ENCODE results near the gene PRDM1.
A peak's percentile ranks its signal among the peaks of the same experiment; 100 is the strongest.

The PRDM1 gene

DNA sequence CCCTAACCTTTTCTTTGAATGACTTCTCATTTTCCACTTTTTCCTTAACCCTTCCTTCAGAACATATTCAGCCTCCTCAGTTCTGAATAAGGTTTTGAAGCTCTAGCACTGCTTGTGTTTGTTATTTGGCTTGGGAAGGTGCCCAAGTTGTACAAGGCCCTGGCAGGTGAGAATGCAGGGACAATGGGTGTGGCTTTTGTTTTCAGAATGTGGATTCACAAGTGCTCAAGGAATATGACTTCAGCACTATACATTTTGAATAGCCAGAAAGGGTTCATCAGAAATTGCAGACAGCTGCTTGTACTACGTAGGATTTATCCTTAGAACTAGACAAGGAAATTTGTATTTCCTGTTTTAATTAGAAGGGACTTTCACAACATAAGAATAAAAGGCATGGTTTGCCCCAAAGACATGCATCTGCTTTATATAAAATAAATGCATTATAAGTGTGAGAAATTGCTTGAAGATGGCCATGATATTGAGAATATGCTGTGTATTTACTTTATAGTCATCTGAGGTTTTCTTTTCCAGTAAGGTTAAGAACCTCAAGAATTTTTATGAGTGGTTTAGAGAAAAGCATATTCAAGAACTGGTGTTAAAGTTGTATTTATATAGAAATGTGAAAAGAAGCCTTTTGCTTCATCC, 29.3 kb upstream of the PRDM1 start:
- H3K4me3 ChIP-seq (ENCODE audit: low read depth, low read length) = no peak overlapping the region
- no peak for DNase-seq (ENCODE audit: low read depth)
- TF ChIP-seq, protein P1, sequence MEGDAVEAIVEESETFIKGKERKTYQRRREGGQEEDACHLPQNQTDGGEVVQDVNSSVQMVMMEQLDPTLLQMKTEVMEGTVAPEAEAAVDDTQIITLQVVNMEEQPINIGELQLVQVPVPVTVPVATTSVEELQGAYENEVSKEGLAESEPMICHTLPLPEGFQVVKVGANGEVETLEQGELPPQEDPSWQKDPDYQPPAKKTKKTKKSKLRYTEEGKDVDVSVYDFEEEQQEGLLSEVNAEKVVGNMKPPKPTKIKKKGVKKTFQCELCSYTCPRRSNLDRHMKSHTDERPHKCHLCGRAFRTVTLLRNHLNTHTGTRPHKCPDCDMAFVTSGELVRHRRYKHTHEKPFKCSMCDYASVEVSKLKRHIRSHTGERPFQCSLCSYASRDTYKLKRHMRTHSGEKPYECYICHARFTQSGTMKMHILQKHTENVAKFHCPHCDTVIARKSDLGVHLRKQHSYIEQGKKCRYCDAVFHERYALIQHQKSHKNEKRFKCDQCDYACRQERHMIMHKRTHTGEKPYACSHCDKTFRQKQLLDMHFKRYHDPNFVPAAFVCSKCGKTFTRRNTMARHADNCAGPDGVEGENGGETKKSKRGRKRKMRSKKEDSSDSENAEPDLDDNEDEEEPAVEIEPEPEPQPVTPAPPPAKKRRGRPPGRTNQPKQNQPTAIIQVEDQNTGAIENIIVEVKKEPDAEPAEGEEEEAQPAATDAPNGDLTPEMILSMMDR (conservative IDR thresholded peaks at IDR 0.05; ENCODE audit: low read depth, low read length) = no peak

DNA sequence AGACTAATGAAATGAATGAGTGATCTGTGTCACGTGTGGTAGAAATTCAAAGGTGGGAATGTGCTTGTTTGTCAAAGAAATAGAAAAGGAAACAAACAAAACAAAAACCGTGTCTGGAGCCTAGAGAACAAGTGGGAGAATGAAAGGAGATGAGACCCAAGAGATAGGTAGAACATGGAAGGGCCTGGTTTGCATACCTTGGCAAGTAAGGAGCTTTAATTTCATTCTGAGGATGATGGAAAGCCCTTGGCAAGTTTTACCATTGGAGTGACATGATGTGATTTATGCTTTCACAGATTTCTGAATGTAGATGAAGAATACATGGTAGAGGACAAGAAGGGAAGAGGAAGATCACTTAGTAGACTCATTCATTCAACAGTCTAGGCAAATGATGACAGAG, 26.8 kb upstream of the PRDM1 start:
- TF ChIP-seq, protein P1 (conservative IDR thresholded peaks at IDR 0.05; ENCODE audit: low read depth, low read length) = no peak
- no peak for DNase-seq (ENCODE audit: low read depth)
- H3K4me3 ChIP-seq (ENCODE audit: low read depth, low read length) = no peak overlapping the region

DNA sequence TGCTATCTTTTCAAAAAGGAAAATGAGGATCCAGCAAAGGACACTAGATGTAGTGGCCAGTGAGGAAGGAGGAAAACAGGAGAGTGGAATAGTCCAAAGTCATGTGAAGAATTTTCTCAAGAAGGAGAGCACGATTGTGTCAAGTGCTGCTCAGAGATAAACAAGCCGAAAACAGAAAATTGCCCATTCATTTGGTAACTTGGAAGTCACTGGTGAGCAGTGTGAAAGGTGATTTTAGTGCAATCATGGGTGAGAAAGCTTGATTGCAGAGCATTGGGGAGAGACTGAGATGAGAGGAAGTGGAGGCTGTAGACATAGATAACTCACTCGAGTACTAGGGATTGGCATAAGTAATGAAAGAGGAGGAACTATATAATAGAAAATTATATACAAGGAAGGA, 26.0 kb upstream of the PRDM1 start:
- H3K4me3 ChIP-seq (ENCODE audit: low read depth, low read length) = no peak overlapping the region
- DNase-seq (ENCODE audit: low read depth) = no peak
- TF ChIP-seq, protein P1 (conservative IDR thresholded peaks at IDR 0.05; ENCODE audit: low read depth, low read length) = no peak

DNA sequence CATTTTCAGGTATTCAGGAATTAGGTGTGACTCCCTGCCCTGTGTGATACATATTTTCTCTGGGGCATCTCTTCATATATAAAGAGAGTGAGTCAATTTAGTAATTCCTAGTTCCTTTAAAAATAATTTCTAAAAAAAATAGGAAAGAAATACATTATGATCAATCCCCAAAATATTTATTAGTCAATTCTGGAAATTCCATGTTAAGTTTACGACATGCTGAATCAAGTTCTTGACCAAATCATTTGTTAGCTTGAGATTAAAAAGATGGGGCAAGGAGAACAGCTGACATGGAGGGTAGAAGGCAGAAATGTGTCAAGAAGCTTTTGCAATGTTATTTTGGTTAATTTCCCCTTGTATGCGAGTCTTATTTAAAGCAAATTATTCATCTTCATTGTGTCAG, 22.7 kb upstream of the PRDM1 start:
- no peak overlapping the region for H3K4me3 ChIP-seq (ENCODE audit: low read depth, low read length)
- peak; percentile 18 for DNase-seq (ENCODE audit: low read depth)
- TF ChIP-seq, protein P1 (conservative IDR thresholded peaks at IDR 0.05; ENCODE audit: low read depth, low read length) = no peak

DNA sequence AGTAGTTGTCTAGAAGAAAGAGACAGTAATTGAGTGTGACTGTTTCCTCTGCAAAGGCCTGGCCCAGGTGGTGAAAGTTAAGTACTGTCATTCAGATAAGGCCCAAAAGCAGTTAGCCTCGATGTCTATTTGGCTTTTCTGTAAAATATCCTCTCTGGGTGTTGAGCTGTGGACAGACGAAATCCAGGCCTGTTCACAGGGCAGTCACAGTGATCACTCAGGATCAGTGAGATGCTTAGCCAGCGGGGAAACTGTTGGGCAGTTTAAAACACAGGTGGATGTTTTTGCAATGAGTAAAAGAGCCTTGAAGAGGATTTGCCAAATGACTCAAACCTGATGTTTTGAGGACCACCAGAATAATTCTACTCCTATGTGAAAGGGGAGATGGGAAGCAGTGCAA, 22.0 kb upstream of the PRDM1 start:
- no peak for DNase-seq (ENCODE audit: low read depth)
- no peak overlapping the region for H3K4me3 ChIP-seq (ENCODE audit: low read depth, low read length)
- TF ChIP-seq, protein P1 (conservative IDR thresholded peaks at IDR 0.05; ENCODE audit: low read depth, low read length) = no peak

DNA sequence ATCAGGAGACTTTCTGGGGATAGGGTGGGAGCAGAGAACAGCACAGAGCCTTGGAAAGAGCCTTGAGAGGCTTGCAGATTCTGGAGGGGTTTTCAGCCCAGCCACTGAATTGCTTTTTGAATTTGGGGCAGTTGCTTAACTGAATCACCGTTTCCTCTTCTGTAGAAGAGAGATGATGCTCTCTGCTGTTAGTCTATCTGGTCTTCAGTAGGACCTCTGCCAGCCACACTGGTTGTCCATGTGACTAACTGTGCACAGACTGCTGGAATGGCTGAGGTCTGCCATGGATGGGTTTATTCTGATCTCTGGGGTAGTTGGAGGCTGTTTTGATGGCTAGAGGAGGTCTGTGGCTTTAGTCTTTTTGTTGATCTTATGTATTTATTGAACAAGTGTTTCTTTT, 21.4 kb upstream of the PRDM1 start:
- DNase-seq (ENCODE audit: low read depth) = no peak
- no peak overlapping the region for H3K4me3 ChIP-seq (ENCODE audit: low read depth, low read length)
- TF ChIP-seq, protein P1 (conservative IDR thresholded peaks at IDR 0.05; ENCODE audit: low read depth, low read length) = no peak

DNA sequence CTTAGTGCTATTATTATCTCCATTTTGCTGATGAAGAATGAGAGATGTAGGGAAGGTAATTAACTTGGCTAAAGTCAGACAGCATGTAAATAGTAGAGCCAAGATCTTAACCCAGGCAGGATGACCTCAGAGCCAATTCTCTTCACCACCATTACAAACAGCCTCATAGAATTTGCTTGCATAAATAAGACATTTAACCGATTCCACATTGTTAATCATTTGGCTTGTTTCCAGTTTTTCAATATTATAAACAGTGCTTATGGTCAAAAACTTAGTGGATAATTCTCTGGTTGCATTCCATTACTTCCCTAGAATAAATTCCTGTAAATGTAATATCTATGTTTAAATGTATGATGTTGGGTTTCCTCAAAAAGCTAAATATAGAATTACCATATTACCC, 19.1 kb upstream of the PRDM1 start:
- no peak overlapping the region for H3K4me3 ChIP-seq (ENCODE audit: low read depth, low read length)
- TF ChIP-seq, protein P1 (conservative IDR thresholded peaks at IDR 0.05; ENCODE audit: low read depth, low read length) = no peak
- DNase-seq (ENCODE audit: low read depth) = peak; percentile 40
